Suppressor macrophage treated with lipopolysaccharide for 4 hours (primary cell): Measurements from ENCODE around the gene SDHAF1.

Experiments used
- DNase-seq: peaks from one replicate; pipeline ENCODE4 v3.0.0-alpha.2; 2020

SDHAF1 gene

GRCh38 chr19:35987571-35987896 is 7.5 kb upstream of the SDHAF1 start:
- no peak for DNase-seq

- DNase-seq, result no peak
Measured at GRCh38 chr19:35988824-35989223, 6.2 kb upstream of the SDHAF1 start.

- no peak for DNase-seq
Measured at GRCh38 chr19:35990156-35990555, 4.8 kb upstream of the SDHAF1 start.

- DNase-seq, result no peak
Measured at GRCh38 chr19:35990771-35991730, 3.9 kb upstream of the SDHAF1 start.

- no peak for DNase-seq
Measured at GRCh38 chr19:35991731-35992450, 3.1 kb upstream of the SDHAF1 start.

- DNase-seq, result peak; percentile 18
Measured at GRCh38 chr19:35992907-35993765, 1.9 kb upstream of the SDHAF1 start.

- DNase-seq, result peak; percentile 9
Measured at GRCh38 chr19:35993923-35994598, 927 bp upstream of the SDHAF1 start.

GRCh38 chr19:35996777-35997176 is 1.8 kb downstream of the SDHAF1 start:
- no peak for DNase-seq

- no peak for DNase-seq
Measured at GRCh38 chr19:36001605-36002004, 6.6 kb downstream of the SDHAF1 start.

GRCh38 chr19:36003284-36003683 is 8.3 kb downstream of the SDHAF1 start:
- no peak for DNase-seq

- DNase-seq, result no peak
Measured at GRCh38 chr19:36006955-36007354, 12.0 kb downstream of the SDHAF1 start.

GRCh38 chr19:36008336-36008978 is 13.5 kb downstream of the SDHAF1 start, which contains the start of gene SYNE4:
Gene SYNE4 (minus strand): TSS chr19:36008813. CDS start chr19:36008681, 132 bp downstream.
- no peak for DNase-seq

GRCh38 chr19:36009220-36009619 is 14.2 kb downstream of the SDHAF1 start:
- DNase-seq, result peak; percentile 52

GRCh38 chr19:36009633-36010379 is 14.8 kb downstream of the SDHAF1 start:
- no peak for DNase-seq

GRCh38 chr19:36010402-36010801 is 15.4 kb downstream of the SDHAF1 start:
- no peak for DNase-seq

- DNase-seq, result no peak
Measured at GRCh38 chr19:36013280-36014011, 18.5 kb downstream of the SDHAF1 start.

- DNase-seq, result peak; percentile 100
Measured at GRCh38 chr19:36014012-36014924, 19.3 kb downstream of the SDHAF1 start, which contains the start of gene ALKBH6. Gene ALKBH6 (minus strand): TSS chr19:36014213. CDS start chr19:36013397, 816 bp downstream.

GRCh38 chr19:36019061-36019670 is 24.2 kb downstream of the SDHAF1 start:
- DNase-seq, result no peak

GRCh38 chr19:36023432-36023831 is 28.4 kb downstream of the SDHAF1 start:
- DNase-seq, result no peak
